ENCODE results near the gene MSX1. TPM values are rescaled to one million over a fixed set of nuclear protein-coding genes. Genes with fewer than 3 reads are reported as not detected.

MSX1 gene
- total RNA-seq, 1 experiment from 2014 or later = not detected

- TF ChIP-seq CTCF (conservative IDR thresholded peaks at IDR 0.05) = no peak
- Mint-ChIP-seq H3K36me3 (ENCODE audit: insufficient read depth in 1 of 3, low read depth in 3 of 3) (peaks cover 0 to 1% (median 0%) of the 10 kb centered on the region in 3 experiments; a peak in 1 of 7 replicates), H3K4me1 (peaks cover 9 to 18% of the 10 kb centered on the region in 2 experiments), H3K27me3 (ENCODE audit: low read depth) (peaks cover 99% of the 10 kb centered on the region), H3K9me3 (peaks cover 0 to under 1% of the 10 kb centered on the region in 2 experiments; a peak in 1 of 5 replicates), H3K27ac (no peak overlapping the region), H3K4me3 (no peak overlapping the region)
- no peak for DNase-seq
- Histone ChIP-seq H3K27me3 (ENCODE audit: insufficient read depth, low read length) (peaks cover 42% of the 10 kb centered on the region), H3K79me2 (ENCODE audit: insufficient read depth, low read length) (no peaks in the 10 kb centered on the region), H2AK5ac (ENCODE audit: insufficient read length, low read length) (no peak overlapping the region), H3K4me1 (ENCODE audit: insufficient read depth, low read length) (no peaks in the 10 kb centered on the region), H3T11ph (ENCODE audit: low read length) (no peak overlapping the region), H3K56ac (ENCODE audit: insufficient read length, low read depth, low read length) (no peak overlapping the region), H3K9ac (ENCODE audit: extremely low read depth, insufficient read length, low read length) (no peak overlapping the region), H2BK20ac (ENCODE audit: low read depth, low read length, poor library complexity, severe bottlenecking) (no peak overlapping the region), H2BK120ac (ENCODE audit: low read depth, low read length, poor library complexity, severe bottlenecking) (no peak overlapping the region), H3K4me2 (ENCODE audit: insufficient read depth, insufficient read length, low read length) (no peak overlapping the region), H4K20me1 (ENCODE audit: control insufficient read depth, insufficient read depth, insufficient read length) (no peaks in the 10 kb centered on the region), H3K18ac (ENCODE audit: insufficient read length, low read depth, low read length) (no peak overlapping the region), H4K91ac (ENCODE audit: insufficient read length, low read depth, low read length) (no peak overlapping the region), H3K14ac (ENCODE audit: insufficient read depth, low read length) (no peak overlapping the region), H3K23me2 (ENCODE audit: insufficient read length, low read depth, low read length, poor library complexity, severe bottlenecking) (peaks cover 3% of the 10 kb centered on the region), H3K79me1 (ENCODE audit: insufficient read depth, low read depth, low read length, poor library complexity, severe bottlenecking) (no peaks in the 10 kb centered on the region), H3K4ac (ENCODE audit: low read depth, low read length) (no peak overlapping the region), H4K5ac (ENCODE audit: insufficient read length, low read depth, low read length) (no peak overlapping the region), H4K8ac (replicated peaks; ENCODE audit: insufficient read length, low read depth, low read length) (no peak overlapping the region), H3K27ac (ENCODE audit: insufficient read length, low read depth, low read length) (no peak overlapping the region), H3K9me3 (ENCODE audit: control insufficient read depth, low read depth, low read length) (no peaks in the 10 kb centered on the region), H2AFZ (ENCODE audit: low read length) (no peak overlapping the region), H2BK5ac (ENCODE audit: insufficient read length, low read length) (no peak overlapping the region), H3K23ac (ENCODE audit: insufficient read length, low read depth, low read length) (no peak overlapping the region), H2BK12ac (ENCODE audit: insufficient read length, low read depth, low read length) (no peak overlapping the region), H2BK15ac (ENCODE audit: low read depth, low read length) (no peak overlapping the region)
- no CpG with 5 or more reads among the region's 3 CpGs for WGBS (ENCODE audit: extremely low coverage, insufficient read length, low lambda C conversion rate)
These were observed 10.4 kb upstream of the MSX1 start for GRCh38 chr4:4849106-4849505.

All from H9 (cell line).